ENCODE measurements around the gene YKT6.

Gene YKT6

DNA sequence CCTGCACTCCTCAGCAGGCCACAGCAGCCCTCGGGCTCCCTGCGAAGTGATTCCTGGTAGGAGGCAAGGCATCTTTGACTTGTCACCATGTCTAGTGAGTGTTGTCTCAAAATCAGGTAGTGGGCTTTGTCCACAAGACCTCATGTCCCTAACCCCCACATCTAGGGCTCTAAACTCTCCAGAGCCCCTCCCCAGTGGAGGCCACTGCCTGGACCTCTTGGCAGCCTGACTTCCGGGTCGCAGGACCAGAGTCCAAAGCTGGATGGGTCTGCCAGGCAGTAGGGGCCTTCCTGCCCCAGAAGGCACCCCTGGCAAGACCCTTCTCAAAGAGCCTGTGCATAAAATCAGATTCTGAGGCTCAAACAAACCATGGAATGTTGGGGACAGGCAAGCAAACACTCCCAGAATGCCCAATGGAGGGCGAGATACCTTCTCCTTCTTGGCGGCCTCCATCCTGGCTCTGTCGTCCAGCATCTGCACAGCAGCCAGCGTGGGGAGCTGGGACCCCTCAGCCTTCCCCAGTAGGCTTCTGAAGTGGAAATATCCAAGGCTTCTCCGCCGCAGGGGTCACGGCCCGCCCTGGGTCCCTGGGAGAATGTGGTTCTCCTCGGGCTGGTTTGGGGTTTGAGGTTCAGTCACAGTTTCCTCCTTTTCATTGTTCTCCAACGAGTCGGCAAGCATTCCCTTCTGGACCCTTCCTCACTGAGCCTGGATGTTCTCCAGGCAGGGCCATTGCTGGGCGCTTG is 12.1 kb upstream of the YKT6 start:
- Histone ChIP-seq H3K27ac (ENCODE audit: low read length) (no peak overlapping the region), H3K27me3 (ENCODE audit: control insufficient read depth, insufficient read depth, low read length) (no peaks in the 10 kb centered on the region), H3K4me1 (ENCODE audit: control insufficient read depth, low read depth, low read length) (no peaks in the 10 kb centered on the region), H3K36me3 (ENCODE audit: control insufficient read depth, low read depth, low read length) (no peaks in the 10 kb centered on the region), H3K9me3 (ENCODE audit: control insufficient read depth, low read depth, low read length) (no peaks in the 10 kb centered on the region), H3K4me3 (ENCODE audit: low read length) (no peak overlapping the region), H3K9ac (ENCODE audit: low read length) (no peak overlapping the region)

DNA sequence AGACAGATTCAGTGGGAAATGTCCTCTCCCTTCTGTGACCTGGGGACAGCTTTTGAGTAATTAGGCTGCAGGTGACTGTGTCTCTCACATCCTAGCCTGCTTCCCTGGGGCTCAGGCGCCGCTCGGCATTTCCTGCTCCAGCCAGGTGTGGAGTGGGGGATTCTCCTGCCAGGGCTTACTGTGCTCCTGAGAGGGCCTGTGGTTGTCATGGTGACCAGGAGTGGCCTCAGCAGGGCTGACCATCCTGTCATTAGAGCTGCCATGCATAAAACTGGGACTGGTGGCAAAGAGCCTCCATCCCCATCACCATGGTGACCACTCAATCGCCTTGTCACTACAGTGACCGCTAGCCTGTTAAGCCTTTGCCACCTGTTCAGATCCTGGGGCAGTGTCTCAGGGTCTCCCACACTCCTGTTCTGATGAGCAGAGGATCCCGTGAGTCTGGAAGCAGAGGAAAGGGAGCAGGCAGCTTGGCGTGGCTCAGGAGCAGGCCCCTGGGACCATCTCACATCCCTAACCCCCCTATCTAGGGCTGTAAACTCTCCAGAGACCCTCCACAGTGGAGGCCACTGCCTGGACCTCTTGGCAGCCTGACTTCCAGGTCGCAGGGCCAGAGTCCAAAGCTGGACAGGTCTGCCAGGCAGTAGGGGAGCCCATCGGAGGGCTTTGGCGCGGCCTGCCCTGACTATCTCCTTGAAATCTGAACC is 11.3 kb upstream of the YKT6 start, which contains the start of gene GCK:
GCK (minus strand) TSS at position 154 of the 707 bp plus-strand sequence. CDS start 486 bp downstream, outside the sequence.
- Histone ChIP-seq H3K36me3 (ENCODE audit: control insufficient read depth, low read depth, low read length) (no peaks in the 10 kb centered on the region), H3K9ac (ENCODE audit: low read length) (no peak within 1 kb of the TSS), H3K27ac (ENCODE audit: low read length) (no peak within 1 kb of the TSS), H3K4me1 (ENCODE audit: control insufficient read depth, low read depth, low read length) (no peaks in the 10 kb centered on the region), H3K4me3 (ENCODE audit: low read length) (no peak within 1 kb of the TSS), H3K27me3 (ENCODE audit: control insufficient read depth, insufficient read depth, low read length) (no peaks in the 10 kb centered on the region), H3K9me3 (ENCODE audit: control insufficient read depth, low read depth, low read length) (no peaks in the 10 kb centered on the region)

DNA sequence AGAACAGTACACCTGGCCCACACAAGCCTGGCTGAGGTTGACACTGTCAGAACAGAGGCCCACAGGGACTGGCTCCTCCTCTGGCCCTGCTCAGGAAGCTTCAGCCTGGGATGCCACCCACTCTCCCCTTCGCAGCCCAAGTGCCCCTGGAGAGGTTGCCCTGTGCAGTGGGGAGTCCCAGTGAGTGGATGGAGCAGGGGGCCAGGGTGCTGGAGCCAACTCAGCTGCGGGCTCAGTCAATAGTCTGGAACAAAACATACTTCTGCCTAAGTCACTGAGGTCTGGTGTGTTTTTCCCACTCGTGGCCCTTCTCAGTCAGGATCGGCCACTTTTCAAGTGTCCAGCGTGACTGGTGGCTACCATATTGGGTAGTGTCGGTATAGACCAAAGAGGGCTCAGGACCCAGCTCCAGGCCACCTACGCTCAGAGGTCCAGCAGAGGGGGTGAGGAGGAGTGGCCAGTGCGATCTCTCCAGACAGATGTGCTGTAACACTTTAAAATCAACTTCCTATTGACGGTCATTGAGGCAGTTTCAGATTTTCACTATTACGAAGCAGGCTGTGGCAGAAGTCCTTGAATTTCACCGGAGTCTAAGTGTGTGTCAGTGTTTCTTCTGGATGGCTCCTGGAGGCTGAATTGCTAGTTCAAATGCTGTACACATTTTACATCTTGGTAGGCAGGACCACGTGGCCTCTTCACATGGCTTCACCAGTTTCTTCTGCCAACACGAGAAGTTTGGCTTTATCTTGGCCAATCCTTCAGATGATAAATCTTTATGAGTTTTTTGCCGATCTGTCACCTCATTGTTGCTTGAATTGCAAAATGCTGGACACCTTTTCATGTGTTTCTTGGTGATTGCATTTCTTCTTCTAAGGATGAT is 10.5 kb upstream of the YKT6 start:
- Histone ChIP-seq H3K27me3 (ENCODE audit: control insufficient read depth, insufficient read depth, low read length) (no peaks in the 10 kb centered on the region), H3K36me3 (ENCODE audit: control insufficient read depth, low read depth, low read length) (no peaks in the 10 kb centered on the region)

DNA sequence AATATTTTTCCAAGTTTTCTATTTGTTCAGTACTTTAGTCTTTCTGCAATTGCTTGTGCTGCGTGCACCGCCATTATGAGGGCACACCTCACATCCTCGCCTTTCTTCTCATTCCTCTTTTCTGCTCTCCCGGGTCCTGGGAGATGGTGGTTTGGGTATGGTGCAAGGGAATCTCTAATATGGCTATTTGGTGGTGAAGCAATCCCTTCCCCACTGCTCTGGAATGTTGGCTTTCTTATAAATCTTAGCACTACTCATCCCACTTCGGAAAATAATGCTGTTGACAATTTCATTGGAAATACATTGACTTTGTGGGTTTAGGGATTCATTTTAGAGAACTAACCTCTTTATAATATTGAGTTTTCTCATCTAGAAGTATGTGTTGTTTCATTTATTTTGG is 9.6 kb upstream of the YKT6 start:
- Histone ChIP-seq H3K9ac (ENCODE audit: low read length) (no peak overlapping the region), H3K36me3 (ENCODE audit: control insufficient read depth, low read depth, low read length) (no peaks in the 10 kb centered on the region), H3K27ac (ENCODE audit: low read length) (no peak overlapping the region), H3K4me1 (ENCODE audit: control insufficient read depth, low read depth, low read length) (no peaks in the 10 kb centered on the region), H3K4me3 (ENCODE audit: low read length) (no peak overlapping the region), H3K27me3 (ENCODE audit: control insufficient read depth, insufficient read depth, low read length) (no peaks in the 10 kb centered on the region), H3K9me3 (ENCODE audit: control insufficient read depth, low read depth, low read length) (no peaks in the 10 kb centered on the region)

More for the DNA sequence above, 10.5 kb upstream of the YKT6 start:
- Histone ChIP-seq H3K4me3 (ENCODE audit: low read length) (no peak overlapping the region), H3K9me3 (ENCODE audit: control insufficient read depth, low read depth, low read length) (no peaks in the 10 kb centered on the region), H3K27ac (ENCODE audit: low read length) (no peak overlapping the region), H3K4me1 (ENCODE audit: control insufficient read depth, low read depth, low read length) (no peaks in the 10 kb centered on the region), H3K9ac (ENCODE audit: low read length) (no peak overlapping the region)

DNA sequence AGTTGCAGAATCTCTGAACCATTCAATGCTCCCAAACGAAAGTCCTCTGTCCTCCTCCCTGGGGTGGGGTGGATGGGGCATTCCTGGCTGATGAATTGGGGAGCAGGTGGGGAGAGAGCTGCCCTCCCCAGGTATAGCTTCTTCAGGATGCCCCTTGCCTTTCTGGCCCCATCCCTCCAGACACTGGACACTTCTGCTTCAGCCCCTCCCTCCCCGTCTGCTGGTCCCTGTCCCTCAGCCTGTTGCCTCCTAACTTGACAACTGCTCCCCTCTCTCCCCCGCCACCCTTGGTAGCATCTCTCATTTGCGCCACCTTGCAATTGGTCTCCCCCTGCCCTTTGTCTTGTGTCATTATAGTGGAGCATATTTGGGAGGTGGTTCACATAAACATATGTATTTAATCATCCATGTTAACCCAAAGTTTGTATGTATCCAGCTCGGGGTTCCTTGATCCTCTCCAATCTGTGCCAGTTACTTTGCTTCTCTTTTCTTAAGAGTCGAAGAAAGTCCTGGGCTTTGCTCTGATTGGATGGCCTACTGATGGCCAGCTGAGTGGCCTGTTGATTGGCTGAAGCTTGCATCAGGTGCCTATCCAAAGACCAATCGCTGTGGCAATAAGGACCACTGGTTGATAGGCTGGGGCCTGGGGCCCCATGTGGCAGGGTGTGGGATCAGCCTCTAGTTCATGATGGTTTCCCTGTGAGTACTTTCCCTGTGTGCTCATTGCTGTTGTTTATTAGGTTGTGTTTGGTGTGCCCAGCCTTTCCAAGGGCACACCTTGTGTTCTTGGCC is 7.6 kb upstream of the YKT6 start:
- H3K4me1 ChIP-seq (ENCODE audit: control insufficient read depth, low read depth, low read length): no peaks in the 10 kb centered on the region
- no peak overlapping the region for H3K27ac ChIP-seq (ENCODE audit: low read length)
- no peaks in the 10 kb centered on the region for H3K36me3 ChIP-seq (ENCODE audit: control insufficient read depth, low read depth, low read length)
- H3K9me3 ChIP-seq (ENCODE audit: control insufficient read depth, low read depth, low read length): no peaks in the 10 kb centered on the region
- H3K4me3 ChIP-seq (ENCODE audit: low read length): no peak overlapping the region
- no peak overlapping the region for H3K9ac ChIP-seq (ENCODE audit: low read length)
- H3K27me3 ChIP-seq (ENCODE audit: control insufficient read depth, insufficient read depth, low read length): peaks cover 13% of the 10 kb centered on the region

DNA sequence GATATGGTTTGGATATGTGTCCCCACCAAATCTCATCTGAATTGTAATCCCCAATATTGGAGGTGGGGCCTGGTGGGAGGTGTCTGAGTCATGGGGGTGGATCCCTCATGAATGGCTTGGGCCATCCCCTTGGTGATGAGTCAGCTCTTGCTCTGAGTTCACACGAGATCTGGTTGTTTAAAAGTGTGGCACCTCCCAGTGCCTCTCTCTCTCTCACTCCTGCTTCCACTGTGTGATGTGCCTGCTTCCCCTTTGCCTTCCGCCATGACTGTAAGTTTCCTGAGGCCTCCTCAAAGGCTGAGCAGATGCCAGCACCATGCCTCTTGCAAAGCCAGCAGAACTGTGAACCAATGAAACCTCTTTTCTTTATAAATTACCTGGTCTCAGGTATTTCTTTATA is 6.7 kb upstream of the YKT6 start:
- no peak overlapping the region for H3K4me3 ChIP-seq (ENCODE audit: low read length)
- H3K9ac ChIP-seq (ENCODE audit: low read length): no peak overlapping the region
- H3K27me3 ChIP-seq (ENCODE audit: control insufficient read depth, insufficient read depth, low read length): peaks cover 13% of the 10 kb centered on the region
- H3K9me3 ChIP-seq (ENCODE audit: control insufficient read depth, low read depth, low read length): no peaks in the 10 kb centered on the region
- H3K36me3 ChIP-seq (ENCODE audit: control insufficient read depth, low read depth, low read length): no peaks in the 10 kb centered on the region
- no peak overlapping the region for H3K27ac ChIP-seq (ENCODE audit: low read length)
- no peaks in the 10 kb centered on the region for H3K4me1 ChIP-seq (ENCODE audit: control insufficient read depth, low read depth, low read length)

DNA sequence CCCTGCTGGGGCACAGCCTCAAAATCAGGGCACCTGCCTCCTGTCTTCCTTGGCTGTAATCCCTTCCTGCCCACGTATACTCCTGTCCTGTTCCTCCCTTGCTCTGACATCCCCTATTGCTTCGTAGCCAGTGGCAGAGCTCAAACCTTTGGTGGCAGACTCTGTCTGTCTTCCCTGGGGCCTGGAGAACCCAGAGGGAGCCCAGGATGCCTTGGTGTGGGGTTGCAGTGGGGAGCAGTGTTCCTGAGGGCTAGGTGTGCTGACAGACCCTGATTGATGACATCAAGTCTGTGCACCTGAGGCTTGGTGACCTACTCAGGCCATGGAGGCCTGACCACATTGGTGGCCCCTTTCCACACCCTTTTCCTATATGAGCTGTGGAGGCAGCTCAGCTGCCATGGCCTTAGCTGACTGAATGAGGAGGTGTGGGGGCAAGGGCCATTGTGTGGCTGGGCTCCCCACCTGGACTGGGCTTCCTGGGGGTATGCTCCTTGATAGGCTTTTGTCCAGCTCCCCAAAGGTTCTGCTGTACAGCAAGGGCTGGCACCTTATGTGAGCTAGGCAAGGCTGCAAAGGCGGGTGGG is 6.1 kb upstream of the YKT6 start:
- Histone ChIP-seq H3K4me1 (ENCODE audit: control insufficient read depth, low read depth, low read length) (no peaks in the 10 kb centered on the region), H3K9ac (ENCODE audit: low read length) (no peak overlapping the region), H3K27me3 (ENCODE audit: control insufficient read depth, insufficient read depth, low read length) (peaks cover 13% of the 10 kb centered on the region), H3K36me3 (ENCODE audit: control insufficient read depth, low read depth, low read length) (no peaks in the 10 kb centered on the region), H3K9me3 (ENCODE audit: control insufficient read depth, low read depth, low read length) (no peaks in the 10 kb centered on the region), H3K27ac (ENCODE audit: low read length) (no peak overlapping the region), H3K4me3 (ENCODE audit: low read length) (no peak overlapping the region)

DNA sequence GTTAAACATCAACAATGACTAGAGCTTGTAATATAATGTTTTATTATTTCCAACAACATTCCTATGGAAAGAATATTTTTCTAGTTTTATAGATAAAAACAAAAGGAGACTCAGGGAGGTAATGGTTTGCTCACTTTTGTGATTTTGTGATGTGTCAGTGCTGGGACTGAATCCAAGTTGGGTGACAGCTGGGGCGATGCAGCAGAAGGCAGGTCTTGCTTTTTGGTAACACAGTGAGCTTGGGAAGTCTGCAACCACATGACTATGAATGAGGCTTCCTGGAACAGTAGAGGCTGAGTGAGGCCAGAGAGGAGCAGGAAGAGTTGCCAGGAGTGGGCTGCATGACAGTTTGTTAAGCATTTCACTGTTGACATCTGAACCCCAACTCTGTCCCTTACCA is 4.9 kb upstream of the YKT6 start:
- no peak overlapping the region for H3K9ac ChIP-seq (ENCODE audit: low read length)
- no peaks in the 10 kb centered on the region for H3K9me3 ChIP-seq (ENCODE audit: control insufficient read depth, low read depth, low read length)
- H3K36me3 ChIP-seq (ENCODE audit: control insufficient read depth, low read depth, low read length): no peaks in the 10 kb centered on the region
- peaks cover 13% of the 10 kb centered on the region for H3K27me3 ChIP-seq (ENCODE audit: control insufficient read depth, insufficient read depth, low read length)
- no peaks in the 10 kb centered on the region for H3K4me1 ChIP-seq (ENCODE audit: control insufficient read depth, low read depth, low read length)
- H3K27ac ChIP-seq (ENCODE audit: low read length): no peak overlapping the region
- H3K4me3 ChIP-seq (ENCODE audit: low read length): no peak overlapping the region

DNA sequence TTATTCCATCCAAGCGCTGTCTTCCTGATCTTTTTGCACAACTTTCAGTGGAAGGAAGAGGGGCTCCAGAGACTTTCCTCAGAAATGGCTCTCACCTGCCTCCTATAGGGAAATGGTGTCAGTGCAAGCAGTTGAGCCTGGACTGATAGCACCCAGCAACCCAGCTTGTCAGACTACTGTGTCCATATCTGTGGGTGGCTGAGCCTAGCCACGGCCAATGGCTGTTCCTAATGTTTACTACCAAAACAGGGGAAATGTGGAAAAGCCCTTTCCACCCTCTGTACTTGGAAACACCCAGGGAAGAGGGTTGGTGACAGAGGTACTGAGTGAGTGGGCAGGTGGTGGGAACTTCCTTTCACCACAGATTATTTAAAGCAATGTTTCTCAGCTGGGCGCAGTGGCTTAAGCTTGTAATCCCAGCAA is 4.3 kb upstream of the YKT6 start:
- no peaks in the 10 kb centered on the region for H3K4me1 ChIP-seq (ENCODE audit: control insufficient read depth, low read depth, low read length)
- H3K9ac ChIP-seq (ENCODE audit: low read length): no peak overlapping the region
- H3K36me3 ChIP-seq (ENCODE audit: control insufficient read depth, low read depth, low read length): no peaks in the 10 kb centered on the region
- H3K9me3 ChIP-seq (ENCODE audit: control insufficient read depth, low read depth, low read length): no peaks in the 10 kb centered on the region
- H3K4me3 ChIP-seq (ENCODE audit: low read length): no peak overlapping the region
- H3K27ac ChIP-seq (ENCODE audit: low read length): no peak overlapping the region
- peaks cover 13% of the 10 kb centered on the region for H3K27me3 ChIP-seq (ENCODE audit: control insufficient read depth, insufficient read depth, low read length)

DNA sequence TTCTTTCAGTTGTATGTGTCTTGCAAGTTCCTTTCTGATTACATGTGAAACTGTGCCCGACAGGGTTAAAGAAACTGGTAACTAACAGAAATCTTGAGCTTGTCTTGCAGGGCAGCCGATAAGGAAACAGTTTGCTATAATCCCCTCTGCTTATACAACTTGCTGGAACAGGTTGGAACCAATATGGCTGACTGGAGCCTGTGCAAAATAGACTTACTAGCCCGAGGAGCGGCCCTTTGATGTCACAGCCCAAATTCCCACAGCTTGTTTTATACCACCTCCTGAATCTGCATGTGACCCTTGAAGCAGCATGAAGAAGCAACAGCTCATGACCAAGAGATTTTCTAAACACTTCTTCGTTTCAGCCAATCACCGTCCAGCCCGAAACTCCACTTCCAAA is 3.3 kb upstream of the YKT6 start:
- no peak overlapping the region for H3K27ac ChIP-seq (ENCODE audit: low read length)
- H3K4me3 ChIP-seq (ENCODE audit: low read length): no peak overlapping the region
- no peak overlapping the region for H3K9ac ChIP-seq (ENCODE audit: low read length)
- H3K4me1 ChIP-seq (ENCODE audit: control insufficient read depth, low read depth, low read length): peaks cover 3% of the 10 kb centered on the region
- peaks cover 13% of the 10 kb centered on the region for H3K27me3 ChIP-seq (ENCODE audit: control insufficient read depth, insufficient read depth, low read length)
- no peaks in the 10 kb centered on the region for H3K36me3 ChIP-seq (ENCODE audit: control insufficient read depth, low read depth, low read length)
- no peaks in the 10 kb centered on the region for H3K9me3 ChIP-seq (ENCODE audit: control insufficient read depth, low read depth, low read length)
